Vagina (tissue), 2 donors: ENCODE data around the gene PMAIP1.

Experiments
- CTCF ChIP-seq, 3 experiments: fragments of 450-650 bp in 2 of 3; fragments of 200-600 bp in 1 of 3; sonication (generic) in 1 of 3; IDR thresholded peaks; one replicate each; pipeline ENCODE4 v1.5.1; 2017 to 2019; ENCODE audit warnings: antibody characterized with exemption in 3 of 3, mild to moderate bottlenecking in 2 of 3, moderate library complexity in 2 of 3
- POLR2A ChIP-seq, 2 donors: fragments of 450-650 bp; IDR thresholded peaks; one replicate each; pipeline ENCODE4 v1.6.1; 2017; ENCODE audit warnings: antibody characterized with exemption in 2 of 2, mild to moderate bottlenecking in 2 of 2, moderate library complexity in 2 of 2
- POLR2AphosphoS5 ChIP-seq, 2 donors: sonication (generic); formaldehyde crosslinking; IDR thresholded peaks; one replicate each; pipeline ENCODE4 v1.9.0; 2017; ENCODE audit warnings: antibody characterized with exemption in 2 of 2, mild to moderate bottlenecking in 2 of 2, low read depth in 1 of 2; ENCODE audit not compliant: insufficient read depth in 1 of 2

- TF ChIP-seq POLR2AphosphoS5 (IDR thresholded peaks at IDR 0.05; ENCODE audit: insufficient read depth in 1 of 2, low read depth in 1 of 2) (no peak), POLR2A (IDR thresholded peaks at IDR 0.05) (no peak), CTCF (IDR thresholded peaks at IDR 0.05) (no peak)
Measured at GRCh38 chr18:59873641-59874040, 26.2 kb upstream of the PMAIP1 start.
